HG02970 (cell line): ENCODE measurements around the gene BRME1.
"Not testable (repeated sequence)": the region's sequence is repeated elsewhere in the genome, so short reads cannot be mapped to it uniquely, and the experiment has no call there.

ENCODE experiments used
- ATAC-seq: cut with Tn5 transposase; IDR thresholded peaks from one replicate; pipeline ENCODE4 v1.9.1; 2021; ENCODE audit warnings: mild to moderate bottlenecking, moderate library complexity, moderate number of reproducible peaks; ENCODE audit not compliant: unreplicated experiment, low FRiP score

BRME1 gene

GRCh38 chr19:13929340-13929739 is 23.4 kb upstream of the BRME1 start:
- no peak for ATAC-seq

- ATAC-seq, result no peak
Observed at GRCh38 chr19:13926715-13927114, 20.8 kb upstream of the BRME1 start.

- no peak for ATAC-seq
Observed at GRCh38 chr19:13926010-13926409, 20.1 kb upstream of the BRME1 start.

GRCh38 chr19:13923194-13923987 is 17.5 kb upstream of the BRME1 start:
- ATAC-seq, result no peak

- ATAC-seq, result not testable (repeated sequence)
Observed at GRCh38 chr19:13922118-13922517, 16.2 kb upstream of the BRME1 start.

GRCh38 chr19:13920940-13921747 is 15.2 kb upstream of the BRME1 start:
- no peak for ATAC-seq

GRCh38 chr19:13920524-13920923 is 14.6 kb upstream of the BRME1 start:
- no peak for ATAC-seq

- ATAC-seq, result no peak
Observed at GRCh38 chr19:13918726-13919411, 13.0 kb upstream of the BRME1 start.

GRCh38 chr19:13917888-13918406 is 12.0 kb upstream of the BRME1 start:
- ATAC-seq, result no peak

- no peak for ATAC-seq
Observed at GRCh38 chr19:13914777-13915176, 8.9 kb upstream of the BRME1 start.

GRCh38 chr19:13913352-13913751 is 7.4 kb upstream of the BRME1 start:
- no peak for ATAC-seq

- ATAC-seq, result no peak
Observed at GRCh38 chr19:13909430-13909829, 3.5 kb upstream of the BRME1 start.

- no peak for ATAC-seq
Observed at GRCh38 chr19:13908674-13909073, 2.8 kb upstream of the BRME1 start.

- no peak for ATAC-seq
Observed at GRCh38 chr19:13906910-13907309, 993 bp upstream of the BRME1 start.

GRCh38 chr19:13906521-13906904 is 596 bp upstream of the BRME1 start:
- no peak for ATAC-seq

- no peak for ATAC-seq
Observed at GRCh38 chr19:13902993-13903555, 2.8 kb downstream of the BRME1 start.

GRCh38 chr19:13899912-13900584 is 5.9 kb downstream of the BRME1 start:
- ATAC-seq, result no peak

- ATAC-seq, result no peak
Observed at GRCh38 chr19:13899393-13899792, 6.5 kb downstream of the BRME1 start.

GRCh38 chr19:13896227-13896626 is 9.7 kb downstream of the BRME1 start:
- ATAC-seq, result no peak

GRCh38 chr19:13894552-13894951 is 11.4 kb downstream of the BRME1 start:
- ATAC-seq, result no peak
